K562 (cell line): ENCODE results near the gene MMP15. TPM values are rescaled to one million over a fixed set of nuclear protein-coding genes. Genes with fewer than 3 reads are reported as not detected.

Experiments
- ATAC-seq: fragments of 200-7000 bp; cut with Tn5 transposase; 3 replicates; pipeline ENCODE4 v1.9.1; 2020; ENCODE audit warnings: moderate library complexity
- BruUV-seq: library from RNA; stranded (reverse); fragments of 400-500 nt; replicated peaks from 2 replicates; lab custom pipeline; 2021; lab: Mats Ljungman, UMichigan
- CTCF ChIA-PET: fragments of 300-600 bp; formaldehyde crosslinking; extraction: SDS; loops from one replicate; lab custom pipeline; 2021; ENCODE audit warnings: low intra/inter-chr PET ratio; lab: Yijun Ruan, JAX
- POLR2A ChIA-PET: fragments of 300-600, 350-650 bp; sonication (Branson Sonifier 250); formaldehyde crosslinking; extraction: SDS; loops from one replicate; lab custom pipeline; 2021; ENCODE audit warnings: antibody characterized with exemption, inconsistent platforms; lab: Yijun Ruan, JAX
- DNase-seq, 4 experiments: peaks; one replicate each; pipeline versions ENCODE4 v3.0.0 to v3.0.0-alpha.2; 2011 to 2018; ENCODE audit warnings: low spot score in 3 of 4, mixed read lengths in 3 of 4; ENCODE audit errors: extremely low read depth in 1 of 4
- FAIRE-seq: peaks from 2 replicates; lab custom pipeline; 2011; peaks lifted over from hg19 to GRCh38; lab: Jason Lieb, UNC
- H2AFZ ChIP-seq: 2 replicates; pipeline ENCODE4 v1.6.0; 2011; ENCODE audit warnings: low read depth, low read length, control low read depth, inconsistent platforms
- H3K27ac ChIP-seq: fragments of 200-600 bp; 3 replicates; pipeline ENCODE4 v1.8.0; 2011; ENCODE audit warnings: low read depth, mild to moderate bottlenecking, control low read depth, inconsistent platforms, low read length, moderate library complexity, mixed read lengths; ENCODE audit errors: extremely low read depth
- H3K27me3 ChIP-seq, 2 experiments: fragments of 300-600 bp in 1 of 2; 2 replicates in 1 of 2; 3 replicates in 1 of 2; pipeline versions ENCODE4 v1.6.0 to v1.8.0; 2011; ENCODE audit warnings: inconsistent platforms in 2 of 2, low read length in 2 of 2, mild to moderate bottlenecking in 1 of 2, mixed read lengths in 1 of 2, moderate library complexity in 1 of 2; ENCODE audit not compliant: control insufficient read depth in 2 of 2, insufficient read depth in 2 of 2
- H3K36me3 ChIP-seq: fragments of 300-600 bp; 3 replicates; pipeline ENCODE4 v1.8.0; 2011; ENCODE audit warnings: mild to moderate bottlenecking, low read length, inconsistent platforms; ENCODE audit not compliant: control insufficient read depth, insufficient read depth
- H3K4me1 ChIP-seq, 2 experiments: fragments of 200-600 bp in 1 of 2; replicated peaks in 1 of 2; 2 replicates in 1 of 2; 3 replicates in 1 of 2; pipeline versions ENCODE4 v1.5.1 to v1.8.0; 2011; ENCODE audit warnings: inconsistent platforms in 2 of 2, low read length in 2 of 2, mild to moderate bottlenecking in 1 of 2, mixed read lengths in 1 of 2, moderate library complexity in 1 of 2; ENCODE audit not compliant: control insufficient read depth in 2 of 2, insufficient read depth in 2 of 2
- H3K4me2 ChIP-seq: 2 replicates; pipeline ENCODE4 v1.6.1; 2011; ENCODE audit warnings: low read length, control low read depth, inconsistent platforms, mixed read lengths; ENCODE audit not compliant: insufficient read depth
- H3K4me3 ChIP-seq: fragments of 200-600 bp; sonication (generic), shearing (Covaris generic); 2 replicates; pipeline ENCODE4 v1.5.1; 2016; ENCODE audit warnings: control low read depth, inconsistent platforms
- H3K79me2 ChIP-seq: fragments of 200-600 bp; 3 replicates; pipeline ENCODE4 v1.8.0; 2011; ENCODE audit warnings: low read length, inconsistent platforms; ENCODE audit not compliant: control insufficient read depth, insufficient read depth
- H3K9ac ChIP-seq, 2 experiments: 2 replicates each; pipeline versions ENCODE4 v1.6.0 to v1.6.1; 2011; ENCODE audit warnings: low read depth in 2 of 2, low read length in 2 of 2, control low read depth in 1 of 2, inconsistent platforms in 1 of 2, mild to moderate bottlenecking in 1 of 2, mixed read lengths in 1 of 2; ENCODE audit not compliant: insufficient read depth in 1 of 2
- H3K9me1 ChIP-seq: one replicate; pipeline ENCODE4 v1.6.0; 2011; ENCODE audit warnings: inconsistent platforms, mild to moderate bottlenecking, low read length, moderate library complexity; ENCODE audit not compliant: control insufficient read depth, insufficient read depth
- H3K9me3 ChIP-seq: replicated peaks from 2 replicates; pipeline ENCODE4 v1.5.1; 2011; ENCODE audit warnings: low read depth, low read length, inconsistent platforms; ENCODE audit not compliant: control insufficient read depth, insufficient read depth
- H4K20me1 ChIP-seq: replicated peaks from 2 replicates; pipeline ENCODE4 v1.6.1; 2011; ENCODE audit warnings: low read length, inconsistent platforms, mixed read lengths; ENCODE audit not compliant: control insufficient read depth, insufficient read depth
- E2F4 ChIP-seq: sonication (generic); formaldehyde crosslinking; IDR thresholded peaks from 2 replicates; pipeline ENCODE4 v1.8.0; 2022; ENCODE audit warnings: mild to moderate bottlenecking, low read depth, missing genetic modification reagents
- LEF1 ChIP-seq: fragments of 450-650 bp; IDR thresholded peaks from 2 replicates; pipeline ENCODE4 v1.6.1; 2016; ENCODE audit warnings: mild to moderate bottlenecking
- MCM3 ChIP-seq: fragments of 450-650 bp; IDR thresholded peaks from 2 replicates; pipeline ENCODE4 v1.6.1; 2016
- PREB ChIP-seq: sonication (generic); formaldehyde crosslinking; IDR thresholded peaks from 2 replicates; pipeline ENCODE4 v1.8.1; 2023; ENCODE audit warnings: mild to moderate bottlenecking, missing genetic modification reagents
- SIN3A ChIP-seq, 2 experiments: fragments of 150-350 bp in 1 of 2; IDR thresholded peaks; 2 replicates each; pipeline ENCODE4 v1.6.1; 2011 to 2016; ENCODE audit warnings: borderline replicate concordance in 2 of 2, low read depth in 2 of 2, low read length in 2 of 2, mild to moderate bottlenecking in 2 of 2, moderate library complexity in 2 of 2; ENCODE audit not compliant: control insufficient read depth in 1 of 2
- TAF1 ChIP-seq: IDR thresholded peaks from 2 replicates; pipeline ENCODE4 v1.6.1; 2011; ENCODE audit warnings: mild to moderate bottlenecking, low read length, moderate library complexity; ENCODE audit not compliant: insufficient read depth, control insufficient read depth, severe bottlenecking; ENCODE audit errors: extremely low read depth
- TCF7L2 ChIP-seq: fragments of 150-350 bp; IDR thresholded peaks from 2 replicates; pipeline ENCODE4 v1.6.1; 2016; ENCODE audit warnings: low read depth, mild to moderate bottlenecking, low read length, moderate library complexity
- TFE3 ChIP-seq: fragments of 450-650 bp; formaldehyde crosslinking; IDR thresholded peaks from 2 replicates; pipeline ENCODE4 v1.4.0; 2020; ENCODE audit warnings: mild to moderate bottlenecking, mixed read lengths
- ZFX ChIP-seq: sonication (generic); formaldehyde crosslinking; IDR thresholded peaks from 2 replicates; pipeline ENCODE4 v1.8.0; 2022; ENCODE audit warnings: mild to moderate bottlenecking, missing genetic modification reagents, moderate library complexity
- ZNF511 ChIP-seq: sonication (generic); formaldehyde crosslinking; IDR thresholded peaks from 2 replicates; pipeline ENCODE4 v1.8.0; 2022; ENCODE audit warnings: mild to moderate bottlenecking, missing genetic modification reagents
- ZNF75A ChIP-seq: fragments of 450-650 bp; formaldehyde crosslinking; IDR thresholded peaks from 2 replicates; pipeline ENCODE4 v1.4.0; 2020; ENCODE audit warnings: mild to moderate bottlenecking
- ZNF77 ChIP-seq: fragments of 250-450 bp; sonication (Bioruptor Pico); IDR thresholded peaks from 2 replicates; pipeline ENCODE4 v1.5.0; 2020
- WGBS: fragments of 100-300 bp; shearing (Covaris generic); methylation state at CpG from one replicate; pipeline ENCODE4 v1.1.6; 2016; ENCODE audit warnings: low coverage, mixed read lengths; ENCODE audit not compliant: insufficient coverage; ENCODE audit errors: missing lambda C conversion rate; 5-methylcytosine and 5-hydroxymethylcytosine counted together
- in situ Hi-C: fragments of 300-500 bp; cut with MboI; formaldehyde crosslinking; loops from 4 replicates; pipeline ENCODE4 v1.15.0; 2018; ENCODE audit warnings: inconsistent platforms, mixed read lengths
- intact Hi-C: fragments of 100-400 bp; cut with micrococcal nuclease; formaldehyde crosslinking; loops from 2 replicates; pipeline ENCODE4 v1.14.2; 2022
- polyA plus RNA-seq, 8 experiments: library from polyadenylated mRNA; depleted of rRNA in 4 of 8; stranded (reverse) in 5 of 8; unstranded in 3 of 8; fragments of >200 nt; fragmentation: Nextera tagmentation in 2 of 8; fragmentation: Illumina TruSeq in 1 of 8; extraction: Ambion mirVana in 2 of 8; extraction: Trizol in 1 of 8; gene quantifications; 2 replicates each; pipeline versions ENCODE4 v1.2.1 to v1.2.3, GENCODE V29; 2011 to 2014; ENCODE audit warnings: inconsistent platforms in 1 of 8, missing spikeins in 1 of 8
- total RNA-seq, 7 experiments: library from RNA; depleted of rRNA in 6 of 7; stranded (reverse); fragments of >200 nt in 6 of 7; fragmentation: Illumina TruSeq in 2 of 7; extraction: Trizol in 2 of 7; gene quantifications; 2 replicates each; pipeline versions ENCODE4 v1.2.1 to v1.2.3, GENCODE V29; 2011 to 2021; ENCODE audit warnings: low replicate concordance in 1 of 7

The MMP15 gene
- total and polyA plus RNA-seq, 9 of the 15 experiments (the other 6 are each of a cell fraction or from before 2014, with no cell fraction given) = 0.01 to 20.4 (median 5.5) TPM

GRCh38 chr16:58063377-58064076, 38.0 kb downstream of the MMP15 start (continued):
- no peak for TF ChIP-seq TFE3 (CRISPR knock-in tag)
- no peak for TF ChIP-seq ZNF75A (CRISPR knock-in tag)
- no peak for TF ChIP-seq LEF1
- no peak for TF ChIP-seq TCF7L2
- no peak for TF ChIP-seq ZNF511
- TF ChIP-seq TAF1 = no peak

GRCh38 chr16:58070585-58070984, 45.0 kb downstream of the MMP15 start:
- FAIRE-seq (no peak), ATAC-seq (no peak), DNase-seq (peak in 1 of 4 experiments; percentile 23)
- Histone ChIP-seq H3K79me2 (no peaks in the 10 kb centered on the region), H3K4me1 (no peaks in the 10 kb centered on the region), H3K36me3 (no peaks in the 10 kb centered on the region), H3K27ac (no peak overlapping the region), H4K20me1 (no peaks in the 10 kb centered on the region), H3K9me1 (no peaks in the 10 kb centered on the region), H3K4me2 (no peak overlapping the region), H3K4me3 (no peak overlapping the region), H3K9ac (no peak overlapping the region), H3K27me3 (no peaks in the 10 kb centered on the region), H2AFZ (no peak overlapping the region), H3K9me3 (no peaks in the 10 kb centered on the region)
- ChIA-PET CTCF (no interaction called here), POLR2A (no interaction called here)
- intact Hi-C loops = no loop called here
- WGBS = 32% methylated on average over 4 of the region's 4 CpGs
- BruUV-seq = no TSS peak
- in situ Hi-C loops = no loop called here
- no peak for TF ChIP-seq E2F4 (CRISPR knock-in tag)
- no peak for TF ChIP-seq ZNF77
- peak; percentile 38; the same call in 1 of the 2 replicates for TF ChIP-seq TFE3 (CRISPR knock-in tag)
- TF ChIP-seq SIN3A (IDR thresholded peaks at IDR 0.05; ENCODE audit: borderline replicate concordance in 2 of 2, control insufficient read depth in 1 of 2, low read depth in 2 of 2, low read length in 2 of 2) = no peak
- TF ChIP-seq PREB (CRISPR knock-in tag) = no peak
- no peak for TF ChIP-seq MCM3
- TF ChIP-seq ZFX = no peak
